GM21529 (cell line): ENCODE data around the gene TPRG1.

Experiments used
- ATAC-seq: cut with Tn5 transposase; IDR thresholded peaks from one replicate; pipeline ENCODE4 v1.9.1; 2021; ENCODE audit not compliant: unreplicated experiment

The TPRG1 gene

GRCh38 chr3:189276444-189277219 is 104.9 kb downstream of the TPRG1 start:
- no peak for ATAC-seq

GRCh38 chr3:189277711-189278110 is 105.9 kb downstream of the TPRG1 start:
- ATAC-seq: peak; percentile 40

GRCh38 chr3:189278221-189278620 is 106.5 kb downstream of the TPRG1 start:
- no peak for ATAC-seq

- no peak for ATAC-seq
Measured at GRCh38 chr3:189282189-189282588, 110.4 kb downstream of the TPRG1 start.

GRCh38 chr3:189282741-189283140 is 111.0 kb downstream of the TPRG1 start:
- ATAC-seq: no peak

GRCh38 chr3:189286188-189286587 is 114.4 kb downstream of the TPRG1 start:
- peak; percentile 34 for ATAC-seq

GRCh38 chr3:189286916-189287315 is 115.1 kb downstream of the TPRG1 start:
- no peak for ATAC-seq

- ATAC-seq: peak; percentile 93
Measured at GRCh38 chr3:189288348-189289235, 116.8 kb downstream of the TPRG1 start.

- ATAC-seq: no peak
Measured at GRCh38 chr3:189289251-189289650, 117.5 kb downstream of the TPRG1 start.

GRCh38 chr3:189292667-189293484 is 121.1 kb downstream of the TPRG1 start:
- ATAC-seq: no peak

- ATAC-seq: no peak
Measured at GRCh38 chr3:189294649-189295048, 122.9 kb downstream of the TPRG1 start.

GRCh38 chr3:189295089-189295488 is 123.3 kb downstream of the TPRG1 start:
- no peak for ATAC-seq

GRCh38 chr3:189297932-189298331 is 126.2 kb downstream of the TPRG1 start:
- ATAC-seq: no peak

GRCh38 chr3:189298469-189299375 is 127.0 kb downstream of the TPRG1 start:
- ATAC-seq: no peak

GRCh38 chr3:189300345-189300744 is 128.6 kb downstream of the TPRG1 start:
- no peak for ATAC-seq

GRCh38 chr3:189301479-189301878 is 129.7 kb downstream of the TPRG1 start:
- no peak for ATAC-seq

- ATAC-seq: no peak
Measured at GRCh38 chr3:189303584-189303983, 131.8 kb downstream of the TPRG1 start.

- ATAC-seq: no peak
Measured at GRCh38 chr3:189304465-189305351, 132.9 kb downstream of the TPRG1 start.

- ATAC-seq: peak; percentile 63
Measured at GRCh38 chr3:189305412-189305811, 133.6 kb downstream of the TPRG1 start.
